H54 (cell line): Measurements from ENCODE around the gene LMCD1.

Experiments
- DNase-seq: peaks from one replicate; pipeline ENCODE4 v3.0.0; 2011; ENCODE audit warnings: low spot score, mixed read lengths; ENCODE audit not compliant: insufficient read length
- FAIRE-seq: peaks from 3 replicates; lab custom pipeline; 2011; peaks lifted over from hg19 to GRCh38; lab: Jason Lieb, UNC
- POLR2A ChIP-seq: IDR thresholded peaks from 2 replicates; pipeline ENCODE4 v1.6.1; 2011; ENCODE audit warnings: low read depth, mild to moderate bottlenecking, low read length

LMCD1 gene

DNA sequence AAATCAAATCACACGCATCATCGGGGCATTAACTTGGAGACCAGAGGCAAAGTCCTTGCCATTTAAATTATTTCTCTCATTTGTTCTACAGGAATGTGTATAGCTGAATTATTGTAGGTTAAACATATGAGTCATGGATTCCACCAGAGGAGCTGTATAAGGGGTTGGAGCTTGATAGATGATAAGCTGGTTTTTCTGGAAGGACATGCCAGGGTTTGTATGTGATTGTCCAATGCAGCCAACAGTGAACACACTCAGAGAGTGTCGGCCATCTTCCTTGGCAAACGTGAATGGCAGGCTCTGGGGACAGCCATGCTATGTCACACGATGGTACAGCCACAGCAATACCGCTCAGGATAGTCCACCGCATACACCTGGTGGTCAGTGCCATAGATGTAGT, 117.9 kb downstream of the LMCD1 start:
- FAIRE-seq (no peak), DNase-seq (no peak)
- no peak for TF ChIP-seq POLR2A

DNA sequence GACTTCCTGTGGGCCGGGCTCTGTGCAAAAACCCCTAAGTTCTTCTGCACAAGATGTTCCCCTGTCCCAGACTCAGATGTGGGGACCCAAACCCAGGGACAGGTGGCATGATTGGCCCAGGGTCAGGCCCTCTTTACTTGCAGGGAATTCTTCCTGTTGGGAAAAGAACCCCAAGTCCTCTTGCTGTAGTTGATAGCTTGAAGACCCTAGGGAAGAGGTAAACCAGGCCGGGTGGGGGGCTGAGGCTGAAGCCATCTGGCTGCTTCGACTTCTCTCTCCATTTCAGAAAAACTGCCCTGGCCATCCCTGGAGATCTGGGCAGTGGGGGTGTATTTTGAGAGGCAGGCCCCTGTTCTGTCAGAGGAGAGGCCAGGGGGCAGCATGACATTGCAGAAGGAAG, 119.5 kb downstream of the LMCD1 start:
- FAIRE-seq, result no peak

DNA sequence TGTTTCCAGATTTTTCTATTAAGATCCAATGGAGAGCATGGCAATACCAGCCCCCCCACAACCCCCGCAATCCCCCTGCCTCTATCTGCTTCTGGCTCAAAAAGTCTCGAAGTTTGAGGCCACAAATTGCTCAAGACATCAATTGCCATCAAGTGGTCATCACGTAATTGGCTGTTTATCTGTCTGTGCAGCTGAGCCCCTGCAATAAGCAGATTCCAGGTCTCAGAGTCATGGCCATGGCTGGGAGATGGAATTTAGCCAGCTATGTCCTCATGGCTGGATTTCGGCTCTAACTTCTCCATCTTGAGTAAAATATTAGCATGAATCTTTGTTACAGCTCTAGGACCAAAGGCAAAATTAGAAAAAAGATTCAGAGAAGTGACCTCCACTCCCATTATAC, 120.2 kb downstream of the LMCD1 start:
- TF ChIP-seq POLR2A, result no peak
- DNase-seq, result peak; percentile 34
- no peak for FAIRE-seq

More for the DNA sequence above, 119.5 kb downstream of the LMCD1 start:
- TF ChIP-seq POLR2A, result no peak
- DNase-seq, result no peak

DNA sequence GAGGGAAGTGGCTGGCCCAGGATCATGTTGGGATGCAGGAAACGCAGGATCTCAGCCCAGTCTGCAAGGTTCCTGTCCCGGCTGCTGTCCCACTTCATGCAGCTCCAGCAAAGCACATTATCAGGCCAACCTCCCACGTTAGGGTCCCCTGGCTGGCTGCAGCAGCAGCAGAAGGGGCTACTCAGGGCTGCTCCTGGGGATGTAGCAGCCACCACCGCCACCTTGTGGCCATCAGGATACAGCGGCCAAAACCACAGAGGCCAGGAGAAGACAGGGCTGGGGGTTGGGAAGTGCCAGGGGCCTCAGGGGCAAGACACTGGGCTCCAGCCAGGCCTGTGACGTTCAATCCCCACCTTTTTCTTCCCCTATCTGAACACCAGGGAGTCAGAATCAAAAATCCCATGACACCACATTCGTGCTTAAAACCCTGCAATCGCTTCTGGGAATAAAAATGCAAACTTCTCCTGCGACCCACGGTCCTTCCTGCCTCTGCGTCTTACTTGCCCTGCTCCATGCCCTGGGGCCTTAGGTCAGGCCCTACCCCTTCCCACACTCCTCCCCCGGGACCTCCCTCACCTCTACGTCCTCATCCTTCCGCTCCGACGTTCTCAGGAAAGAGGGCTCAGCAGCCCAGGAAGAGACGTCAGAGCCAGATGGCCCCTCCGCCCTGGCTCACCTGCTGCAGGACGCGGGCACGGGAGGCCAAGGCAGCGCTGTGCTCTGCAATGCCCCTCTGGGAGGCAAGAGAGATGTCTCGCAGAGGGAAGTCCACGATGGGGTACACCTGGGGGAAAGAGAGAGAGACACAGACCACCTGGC, 121.5 kb downstream of the LMCD1 start:
- FAIRE-seq, result no peak
- no peak for TF ChIP-seq POLR2A
- DNase-seq, result peak; percentile 65

DNA sequence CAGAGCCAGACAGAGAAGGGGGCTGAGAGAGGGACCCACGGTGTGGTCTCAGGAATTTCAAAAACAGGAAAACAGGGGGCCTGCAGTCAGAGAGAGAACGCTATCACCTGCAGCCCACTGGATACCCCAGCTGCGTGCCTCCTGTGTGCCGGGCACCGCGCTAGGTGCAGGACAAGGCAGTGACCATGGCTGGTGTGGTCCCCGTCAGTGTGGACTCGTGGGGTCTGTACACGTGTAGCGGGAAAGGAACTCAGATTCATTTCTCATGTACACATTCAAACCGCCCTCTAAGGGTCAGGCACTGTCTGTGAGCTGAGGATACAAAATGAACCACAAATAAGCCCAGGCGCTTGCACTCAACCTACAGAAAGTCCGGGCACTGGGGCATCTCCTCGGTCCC, 122.1 kb downstream of the LMCD1 start:
- TF ChIP-seq POLR2A, result no peak
- FAIRE-seq, result no peak

More for the DNA sequence above, 122.1 kb downstream of the LMCD1 start:
- DNase-seq, result no peak
